Measurements from ENCODE around the gene ECE1. TPM values are rescaled to one million over a fixed set of nuclear protein-coding genes. Genes with fewer than 3 reads are reported as not detected.

ECE1 gene
- total and polyA plus RNA-seq, 9 of the 15 experiments (the other 6 are each of a cell fraction or from before 2014, with no cell fraction given) = 0.56 to 34.8 (median 11.0) TPM

DNA sequence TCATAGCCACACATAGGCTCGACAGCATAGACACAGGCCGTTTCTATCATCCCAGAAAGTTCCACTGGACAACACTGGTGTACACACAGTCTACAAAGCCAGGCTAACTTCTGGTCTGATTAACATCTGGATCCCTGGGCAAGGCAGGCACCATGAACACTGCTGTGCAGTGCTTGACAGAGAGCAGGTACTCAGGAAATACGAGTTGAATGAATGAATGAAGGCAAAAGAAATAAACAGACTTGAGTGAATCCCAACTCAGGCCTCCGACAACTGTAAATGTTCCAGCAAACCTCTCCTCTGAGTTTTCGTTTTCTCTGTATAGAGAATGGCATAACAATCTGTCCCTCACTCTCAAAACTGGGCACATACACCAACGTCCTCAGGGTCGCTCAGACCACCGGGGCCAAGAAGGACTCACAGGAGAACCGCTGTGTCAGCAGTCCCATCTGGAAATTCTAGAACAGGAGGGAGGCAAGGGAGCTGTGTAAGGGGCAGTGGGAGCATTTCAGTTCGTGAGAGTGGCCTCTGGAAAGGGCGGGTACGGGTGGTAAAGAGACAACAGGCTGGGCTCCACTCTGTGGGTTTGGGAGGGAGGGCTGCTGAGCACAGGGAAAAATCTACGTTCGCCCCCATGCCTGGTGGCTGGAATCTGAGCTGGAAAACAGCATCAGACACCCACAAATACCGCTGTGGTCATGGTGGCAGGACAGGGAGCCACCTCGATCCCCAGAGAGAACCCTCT is 15.1 kb upstream of the ECE1 start (continued):
- TF ChIP-seq, protein P1, sequence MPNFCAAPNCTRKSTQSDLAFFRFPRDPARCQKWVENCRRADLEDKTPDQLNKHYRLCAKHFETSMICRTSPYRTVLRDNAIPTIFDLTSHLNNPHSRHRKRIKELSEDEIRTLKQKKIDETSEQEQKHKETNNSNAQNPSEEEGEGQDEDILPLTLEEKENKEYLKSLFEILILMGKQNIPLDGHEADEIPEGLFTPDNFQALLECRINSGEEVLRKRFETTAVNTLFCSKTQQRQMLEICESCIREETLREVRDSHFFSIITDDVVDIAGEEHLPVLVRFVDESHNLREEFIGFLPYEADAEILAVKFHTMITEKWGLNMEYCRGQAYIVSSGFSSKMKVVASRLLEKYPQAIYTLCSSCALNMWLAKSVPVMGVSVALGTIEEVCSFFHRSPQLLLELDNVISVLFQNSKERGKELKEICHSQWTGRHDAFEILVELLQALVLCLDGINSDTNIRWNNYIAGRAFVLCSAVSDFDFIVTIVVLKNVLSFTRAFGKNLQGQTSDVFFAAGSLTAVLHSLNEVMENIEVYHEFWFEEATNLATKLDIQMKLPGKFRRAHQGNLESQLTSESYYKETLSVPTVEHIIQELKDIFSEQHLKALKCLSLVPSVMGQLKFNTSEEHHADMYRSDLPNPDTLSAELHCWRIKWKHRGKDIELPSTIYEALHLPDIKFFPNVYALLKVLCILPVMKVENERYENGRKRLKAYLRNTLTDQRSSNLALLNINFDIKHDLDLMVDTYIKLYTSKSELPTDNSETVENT (CRISPR knock-in tag; IDR thresholded peaks at IDR 0.05) = no peak
- TF ChIP-seq C11orf30 (IDR thresholded peaks at IDR 0.05; ENCODE audit: low read depth) (peak; percentile 75), ETV6 (IDR thresholded peaks at IDR 0.05; ENCODE audit: borderline replicate concordance in 1 of 2, low read depth in 2 of 2, low read length in 1 of 2) (no peak), ETV6 (CRISPR knock-in tag; IDR thresholded peaks at IDR 0.05; ENCODE audit: borderline replicate concordance) (no peak), ZNF316 (IDR thresholded peaks at IDR 0.05) (peak; percentile 82), EP400 (IDR thresholded peaks at IDR 0.05) (no peak), KDM2B (CRISPR knock-in tag; IDR thresholded peaks at IDR 0.05) (no peak), MAFF (IDR thresholded peaks at IDR 0.05; ENCODE audit: low read length) (peak; percentile 58), TCF3 (CRISPR knock-in tag; IDR thresholded peaks at IDR 0.05) (no peak), PHF8 (IDR thresholded peaks at IDR 0.05; ENCODE audit: borderline replicate concordance, low read length) (no peak), NRF1 (conservative IDR thresholded peaks at IDR 0.05 in 1 of 2, IDR thresholded peaks at IDR 0.05 in 1 of 2) (no peak), HSF4 (CRISPR knock-in tag; IDR thresholded peaks at IDR 0.05; ENCODE audit: borderline replicate concordance) (no peak), CREBBP (IDR thresholded peaks at IDR 0.05; ENCODE audit: low read depth, low read length) (no peak), BRF1 (IDR thresholded peaks at IDR 0.05; ENCODE audit: borderline replicate concordance, extremely low read depth, insufficient read length) (no peak), ZNF124 (CRISPR knock-in tag; IDR thresholded peaks at IDR 0.05) (no peak), FOXO4 (CRISPR knock-in tag; IDR thresholded peaks at IDR 0.05) (no peak), NFXL1 (CRISPR knock-in tag; IDR thresholded peaks at IDR 0.05) (no peak), TOE1 (IDR thresholded peaks at IDR 0.05; ENCODE audit: borderline replicate concordance) (no peak), TOE1 (CRISPR knock-in tag; IDR thresholded peaks at IDR 0.05; ENCODE audit: borderline replicate concordance, low read depth) (no peak), TFAM (CRISPR knock-in tag; conservative IDR thresholded peaks at IDR 0.05) (no peak), POLR2A (conservative IDR thresholded peaks at IDR 0.05) (no peak), FOXA3 (CRISPR knock-in tag; conservative IDR thresholded peaks at IDR 0.05 in 1 of 2, IDR thresholded peaks at IDR 0.05 in 1 of 2) (no peak)
- TF ChIP-seq, protein P2, sequence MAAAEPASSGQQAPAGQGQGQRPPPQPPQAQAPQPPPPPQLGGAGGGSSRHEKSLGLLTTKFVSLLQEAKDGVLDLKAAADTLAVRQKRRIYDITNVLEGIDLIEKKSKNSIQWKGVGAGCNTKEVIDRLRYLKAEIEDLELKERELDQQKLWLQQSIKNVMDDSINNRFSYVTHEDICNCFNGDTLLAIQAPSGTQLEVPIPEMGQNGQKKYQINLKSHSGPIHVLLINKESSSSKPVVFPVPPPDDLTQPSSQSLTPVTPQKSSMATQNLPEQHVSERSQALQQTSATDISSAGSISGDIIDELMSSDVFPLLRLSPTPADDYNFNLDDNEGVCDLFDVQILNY (CRISPR knock-in tag; IDR thresholded peaks at IDR 0.05) = no peak
- TF ChIP-seq, protein P3, sequence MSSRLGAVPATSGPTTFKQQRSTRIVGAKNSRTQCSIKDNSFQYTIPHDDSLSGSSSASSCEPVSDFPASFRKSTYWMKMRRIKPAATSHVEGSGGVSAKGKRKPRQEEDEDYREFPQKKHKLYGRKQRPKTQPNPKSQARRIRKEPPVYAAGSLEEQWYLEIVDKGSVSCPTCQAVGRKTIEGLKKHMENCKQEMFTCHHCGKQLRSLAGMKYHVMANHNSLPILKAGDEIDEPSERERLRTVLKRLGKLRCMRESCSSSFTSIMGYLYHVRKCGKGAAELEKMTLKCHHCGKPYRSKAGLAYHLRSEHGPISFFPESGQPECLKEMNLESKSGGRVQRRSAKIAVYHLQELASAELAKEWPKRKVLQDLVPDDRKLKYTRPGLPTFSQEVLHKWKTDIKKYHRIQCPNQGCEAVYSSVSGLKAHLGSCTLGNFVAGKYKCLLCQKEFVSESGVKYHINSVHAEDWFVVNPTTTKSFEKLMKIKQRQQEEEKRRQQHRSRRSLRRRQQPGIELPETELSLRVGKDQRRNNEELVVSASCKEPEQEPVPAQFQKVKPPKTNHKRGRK (tag; IDR thresholded peaks at IDR 0.05) = no peak
